K562 (cell line): ENCODE results near the gene CLIC3. TPM values are rescaled to one million over a fixed set of nuclear protein-coding genes. Genes with fewer than 3 reads are reported as not detected.

ENCODE experiments used
- E2F6 ChIP-seq, 2 experiments: IDR thresholded peaks; 2 replicates each; pipeline ENCODE4 v1.6.1; 2011; ENCODE audit warnings: borderline replicate concordance in 1 of 2, control low read depth in 1 of 2, low read depth in 1 of 2, low read length in 1 of 2, mild to moderate bottlenecking in 1 of 2, mixed read lengths in 1 of 2, moderate library complexity in 1 of 2; ENCODE audit not compliant: insufficient read depth in 1 of 2, insufficient read length in 1 of 2, poor library complexity in 1 of 2, severe bottlenecking in 1 of 2; ENCODE audit errors: extremely low read depth in 1 of 2
- FOXJ3 ChIP-seq: sonication (generic); formaldehyde crosslinking; IDR thresholded peaks from 2 replicates; pipeline ENCODE4 v1.4.0; 2020; ENCODE audit warnings: mild to moderate bottlenecking, missing genetic modification reagents
- HNRNPUL1 ChIP-seq: fragments of 200-400 bp; formaldehyde crosslinking; IDR thresholded peaks from 2 replicates; pipeline ENCODE4 v1.6.1; 2017; ENCODE audit warnings: low read length
- LARP7 ChIP-seq: fragments of 450-650 bp; IDR thresholded peaks from 2 replicates; pipeline ENCODE4 v1.6.1; 2016
- NONO ChIP-seq, 2 experiments: fragments of 200-400 bp in 1 of 2; fragments of 450-650 bp in 1 of 2; formaldehyde crosslinking in 1 of 2; IDR thresholded peaks; 2 replicates each; pipeline ENCODE4 v1.6.1; 2017; ENCODE audit warnings: low read depth in 2 of 2, mild to moderate bottlenecking in 2 of 2, moderate library complexity in 2 of 2, low read length in 1 of 2
- PTTG1 ChIP-seq: fragments of 450-650 bp; IDR thresholded peaks from 2 replicates; pipeline ENCODE4 v1.6.1; 2016; ENCODE audit warnings: low read depth, mild to moderate bottlenecking, missing genetic modification characterization, missing compliant biosample characterization
- SMAD2 ChIP-seq: fragments of 150-350 bp; IDR thresholded peaks from 2 replicates; pipeline ENCODE4 v1.6.1; 2014; ENCODE audit warnings: low read depth, mild to moderate bottlenecking, low read length
- XRCC5 ChIP-seq: fragments of 200-400 bp; formaldehyde crosslinking; IDR thresholded peaks from 2 replicates; pipeline ENCODE4 v1.6.1; 2017; ENCODE audit warnings: low read depth, mild to moderate bottlenecking, low read length
- ZBTB2 ChIP-seq: fragments of 450-650 bp; IDR thresholded peaks from 2 replicates; pipeline ENCODE4 v1.6.1; 2016; ENCODE audit warnings: antibody characterized with exemption
- ZBTB40 ChIP-seq, 2 experiments: fragments of 450-650 bp in 1 of 2; sonication (generic) in 1 of 2; formaldehyde crosslinking in 1 of 2; IDR thresholded peaks; 2 replicates each; pipeline versions ENCODE4 v1.7.1 to v1.9.0; 2016 to 2022; ENCODE audit warnings: inconsistent platforms in 1 of 2, mild to moderate bottlenecking in 1 of 2, missing genetic modification reagents in 1 of 2
- ZBTB49 ChIP-seq: sonication (generic); formaldehyde crosslinking; IDR thresholded peaks from 2 replicates; pipeline ENCODE4 v1.8.0; 2022; ENCODE audit warnings: missing genetic modification reagents, mild to moderate bottlenecking, borderline replicate concordance
- ZNF224 ChIP-seq: sonication (generic); formaldehyde crosslinking; IDR thresholded peaks from 2 replicates; pipeline ENCODE4 v1.8.0; 2022; ENCODE audit warnings: mild to moderate bottlenecking, missing genetic modification reagents
- polyA plus RNA-seq, 8 experiments: library from polyadenylated mRNA; depleted of rRNA in 4 of 8; stranded (reverse) in 5 of 8; unstranded in 3 of 8; fragments of >200 nt; fragmentation: Nextera tagmentation in 2 of 8; fragmentation: Illumina TruSeq in 1 of 8; extraction: Ambion mirVana in 2 of 8; extraction: Trizol in 1 of 8; gene quantifications; 2 replicates each; pipeline versions ENCODE4 v1.2.1 to v1.2.3, GENCODE V29; 2011 to 2014; ENCODE audit warnings: inconsistent platforms in 1 of 8, missing spikeins in 1 of 8
- total RNA-seq, 7 experiments: library from RNA; depleted of rRNA in 6 of 7; stranded (reverse); fragments of >200 nt in 6 of 7; fragmentation: Illumina TruSeq in 2 of 7; extraction: Trizol in 2 of 7; gene quantifications; 2 replicates each; pipeline versions ENCODE4 v1.2.1 to v1.2.3, GENCODE V29; 2011 to 2021; ENCODE audit warnings: low replicate concordance in 1 of 7

CLIC3 gene
- total and polyA plus RNA-seq, 9 of the 15 experiments (the other 6 are each of a cell fraction or from before 2014, with no cell fraction given), result 0.27 to 0.29 TPM; not detected in 7

GRCh38 chr9:136978865-136979544, 17.4 kb downstream of the CLIC3 start (continued):
- TF ChIP-seq ZBTB40 (IDR thresholded peaks at IDR 0.05) (no peak), ZBTB40 (CRISPR knock-in tag; IDR thresholded peaks at IDR 0.05) (no peak), ZNF224 (CRISPR knock-in tag) (no peak), XRCC5 (no peak), PTTG1 (no peak), HNRNPUL1 (no peak), ZBTB49 (CRISPR knock-in tag) (no peak), LARP7 (no peak), NONO (IDR thresholded peaks at IDR 0.05; ENCODE audit: low read depth in 2 of 2, low read length in 1 of 2) (0 out of 4 replicates have a peak, but pooled peaks of 1 of the 2 experiments have one; percentile 22), SMAD2 (no peak), ZBTB2 (no peak), FOXJ3 (CRISPR knock-in tag) (no peak), E2F6 (IDR thresholded peaks at IDR 0.05; ENCODE audit: borderline replicate concordance in 1 of 2, extremely low read depth in 1 of 2, insufficient read depth in 1 of 2, insufficient read length in 1 of 2, low read depth in 1 of 2, low read length in 1 of 2, poor library complexity in 1 of 2, severe bottlenecking in 1 of 2) (peak in 1 of 2 experiments; percentile 44)
